Tibial nerve (tissue), 4 donors: Measurements from ENCODE around the gene ZDHHC19. TPM values are rescaled to one million over a fixed set of nuclear protein-coding genes. Genes with fewer than 3 reads are reported as not detected.
"Not testable (repeated sequence)": the region's sequence is repeated elsewhere in the genome, so short reads cannot be mapped to it uniquely, and the experiment has no call there.

Experiments
- DNase-seq, 2 donors: peaks; one replicate each; pipeline ENCODE4 v3.0.0-alpha.2; 2019; ENCODE audit warnings: low spot score in 2 of 2
- H3K27ac ChIP-seq, 4 donors: fragments of 200-600 bp; sonication (generic) in 3 of 4; one replicate each; pipeline ENCODE4 v1.5.1; 2017 to 2019; ENCODE audit warnings: mild to moderate bottlenecking in 1 of 4
- H3K27me3 ChIP-seq, 2 donors: fragments of 200-600 bp; sonication (generic) in 1 of 2; one replicate each; pipeline versions ENCODE4 v1.5.1 to v1.6.0; 2017 to 2019
- H3K36me3 ChIP-seq, 3 donors: fragments of 200-600 bp; sonication (generic); one replicate each; pipeline ENCODE4 v1.5.1; 2018 to 2019
- H3K4me1 ChIP-seq, 4 donors: fragments of 200-600 bp; sonication (generic) in 3 of 4; one replicate each; pipeline ENCODE4 v1.5.1; 2017 to 2019
- H3K4me3 ChIP-seq, 4 donors: fragments of 200-600 bp; sonication (generic) in 3 of 4; one replicate each; pipeline ENCODE4 v1.5.1; 2017 to 2019; ENCODE audit warnings: mild to moderate bottlenecking in 1 of 4, moderate library complexity in 1 of 4
- H3K9me3 ChIP-seq, 4 donors: fragments of 200-600 bp; sonication (generic) in 3 of 4; one replicate each; pipeline ENCODE4 v1.5.1; 2017 to 2019
- CTCF ChIP-seq, 5 experiments: fragments of 200-600 bp in 3 of 5; fragments of 450-650 bp in 2 of 5; sonication (generic) in 3 of 5; IDR thresholded peaks; one replicate each; pipeline ENCODE4 v1.5.1; 2016 to 2019; ENCODE audit warnings: antibody characterized with exemption in 5 of 5, mild to moderate bottlenecking in 3 of 5, moderate library complexity in 2 of 5
- EP300 ChIP-seq, 2 donors: sonication (generic); formaldehyde crosslinking; IDR thresholded peaks; one replicate each; pipeline ENCODE4 v1.6.1; 2017; ENCODE audit warnings: antibody characterized with exemption in 2 of 2, mild to moderate bottlenecking in 1 of 2
- POLR2A ChIP-seq, 2 donors: fragments of 450-650 bp; IDR thresholded peaks; one replicate each; pipeline ENCODE4 v1.6.1; 2017; ENCODE audit warnings: antibody characterized with exemption in 2 of 2, mild to moderate bottlenecking in 2 of 2, moderate library complexity in 2 of 2
- WGBS, 2 donors: methylation state at CpG; one replicate each; pipeline ENCODE4 v1.1.5; 2018; 5-methylcytosine and 5-hydroxymethylcytosine counted together
- total RNA-seq, 4 donors: library from RNA; depleted of rRNA; stranded (reverse); fragments of >200 nt; gene quantifications; one replicate each; pipeline ENCODE4 v1.1.0, GENCODE V29; 2016

Gene ZDHHC19
- total RNA-seq, 4 donors from 2014 or later = not detected

GRCh38 chr3:196175722-196176121, 35.5 kb downstream of the ZDHHC19 start:
- peaks cover 0 to 8% (median 0%) of the 10 kb centered on the region in 4 donors for H3K4me1 ChIP-seq
- H3K36me3 ChIP-seq = no peaks in the 10 kb centered on the region
- H3K27ac ChIP-seq = no peak overlapping the region
- H3K4me3 ChIP-seq = no peak overlapping the region
- no peak for DNase-seq
- TF ChIP-seq EP300 (IDR thresholded peaks at IDR 0.05) (no peak), CTCF (IDR thresholded peaks at IDR 0.05) (no peak), POLR2A (IDR thresholded peaks at IDR 0.05) (no peak)
- no peaks in the 10 kb centered on the region for H3K9me3 ChIP-seq
- no peaks in the 10 kb centered on the region for H3K27me3 ChIP-seq
- WGBS, 2 donors = 72 to 75% methylated on average over 9 of the region's 9 CpGs

GRCh38 chr3:196175116-196175625, 36.0 kb downstream of the ZDHHC19 start:
- Histone ChIP-seq H3K9me3 (no peaks in the 10 kb centered on the region), H3K27me3 (no peaks in the 10 kb centered on the region), H3K36me3 (no peaks in the 10 kb centered on the region), H3K4me1 (peaks cover 0 to 8% (median 0%) of the 10 kb centered on the region in 4 donors), H3K4me3 (no peak overlapping the region), H3K27ac (no peak overlapping the region)
- WGBS, 2 donors = 69 to 77% methylated on average over 18 to 19 of the region's 19 CpGs
- TF ChIP-seq CTCF (IDR thresholded peaks at IDR 0.05) (no peak), POLR2A (IDR thresholded peaks at IDR 0.05) (no peak), EP300 (IDR thresholded peaks at IDR 0.05) (no peak)
- DNase-seq = no peak

- no peaks in the 10 kb centered on the region for H3K36me3 ChIP-seq
- peaks cover 0 to 6% (median 0%) of the 10 kb centered on the region in 4 donors for H3K4me1 ChIP-seq
- no peaks in the 10 kb centered on the region for H3K27me3 ChIP-seq
- DNase-seq = no peak
- H3K9me3 ChIP-seq = no peaks in the 10 kb centered on the region
- 70 to 71% methylated on average over 3 of the region's 3 CpGs for WGBS, 2 donors
- TF ChIP-seq CTCF (IDR thresholded peaks at IDR 0.05) = no peak
- no peak for TF ChIP-seq POLR2A (IDR thresholded peaks at IDR 0.05)
- no peak for TF ChIP-seq EP300 (IDR thresholded peaks at IDR 0.05)
- no peak overlapping the region for H3K4me3 ChIP-seq
- no peak overlapping the region for H3K27ac ChIP-seq
Observed at GRCh38 chr3:196174652-196175051, 36.5 kb downstream of the ZDHHC19 start.

GRCh38 chr3:196170296-196170695, 40.9 kb downstream of the ZDHHC19 start:
- not testable (repeated sequence) for H3K27me3 ChIP-seq, H3K27ac ChIP-seq, H3K36me3 ChIP-seq, DNase-seq, H3K4me3 ChIP-seq, H3K4me1 ChIP-seq, H3K9me3 ChIP-seq
- 97 to 98% methylated on average over 12 of the region's 12 CpGs for WGBS, 2 donors

GRCh38 chr3:196169836-196170240, 41.4 kb downstream of the ZDHHC19 start:
- no peaks in the 10 kb centered on the region for H3K4me1 ChIP-seq
- WGBS, 2 donors = 86 to 92% methylated on average over 5 of the region's 5 CpGs
- no peak overlapping the region for H3K27ac ChIP-seq
- no peaks in the 10 kb centered on the region for H3K9me3 ChIP-seq
- no peaks in the 10 kb centered on the region for H3K36me3 ChIP-seq
- no peak overlapping the region for H3K4me3 ChIP-seq
- no peaks in the 10 kb centered on the region for H3K27me3 ChIP-seq
- DNase-seq = no peak
- TF ChIP-seq POLR2A (IDR thresholded peaks at IDR 0.05) (no peak), CTCF (IDR thresholded peaks at IDR 0.05) (no peak), EP300 (IDR thresholded peaks at IDR 0.05) (no peak)
